CD4-positive, alpha-beta memory T cell (primary cell): ENCODE measurements around the gene CLNK. TPM values are rescaled to one million over a fixed set of nuclear protein-coding genes. Genes with fewer than 3 reads are reported as not detected.
A peak's percentile ranks its signal among the peaks of the same experiment; 100 is the strongest.

ENCODE experiments used
- CTCF ChIA-PET: fragments of 350-600 bp; sonication (Branson Sonifier 250); formaldehyde crosslinking; loops from one replicate; lab custom pipeline; 2021; ENCODE audit warnings: inconsistent platforms; ENCODE audit not compliant: partially characterized antibody; lab: Charles Lee
- POLR2A ChIA-PET: fragments of 350-600 bp; sonication (Branson Sonifier 250); formaldehyde crosslinking; loops from one replicate; lab custom pipeline; 2021; ENCODE audit not compliant: partially characterized antibody; lab: Charles Lee
- DNase-seq, 5 donors: peaks; one replicate each; pipeline versions ENCODE4 v3.0.0 to v3.0.0-alpha.2; 2020 to 2022; ENCODE audit warnings: mixed read lengths in 1 of 5
- H3K27ac ChIP-seq: one replicate; pipeline ENCODE4 v1.7.0; 2013; ENCODE audit warnings: low read depth, low read length
- H3K27me3 ChIP-seq: 2 replicates; pipeline ENCODE4 v1.7.0; 2013; ENCODE audit warnings: mild to moderate bottlenecking, low read length, moderate library complexity; ENCODE audit not compliant: insufficient read depth
- H3K36me3 ChIP-seq: 2 replicates; pipeline ENCODE4 v1.7.0; 2013; ENCODE audit warnings: mild to moderate bottlenecking, low read length, moderate library complexity; ENCODE audit not compliant: insufficient read depth
- H3K4me1 ChIP-seq: 2 replicates; pipeline ENCODE4 v1.7.0; 2013; ENCODE audit warnings: mild to moderate bottlenecking, low read length, moderate library complexity; ENCODE audit not compliant: insufficient read depth
- H3K4me3 ChIP-seq, 2 donors: one replicate each; pipeline ENCODE4 v1.7.0; 2013; ENCODE audit warnings: low read length in 2 of 2, mild to moderate bottlenecking in 1 of 2
- H3K9me3 ChIP-seq, 2 donors: one replicate each; pipeline ENCODE4 v1.7.0; 2013; ENCODE audit warnings: low read length in 2 of 2, control low read depth in 1 of 2; ENCODE audit not compliant: control insufficient read depth in 1 of 2
- H3K27ac Mint-ChIP-seq, 7 donors: one replicate each; pipeline ENCODE4 v1.8.0; 2020 to 2021; ENCODE audit warnings: mixed read lengths in 7 of 7, mild to moderate bottlenecking in 6 of 7, inconsistent platforms in 3 of 7, moderate library complexity in 3 of 7
- H3K27me3 Mint-ChIP-seq, 2 donors: one replicate each; pipeline ENCODE4 v1.8.0; 2020 to 2021; ENCODE audit warnings: mixed read lengths in 2 of 2
- H3K36me3 Mint-ChIP-seq, 2 donors: one replicate each; pipeline ENCODE4 v1.8.0; 2020 to 2021; ENCODE audit warnings: mixed read lengths in 2 of 2, inconsistent platforms in 1 of 2, mild to moderate bottlenecking in 1 of 2
- H3K4me1 Mint-ChIP-seq, 4 donors: one replicate each; pipeline ENCODE4 v1.8.0; 2020 to 2021; ENCODE audit warnings: mixed read lengths in 4 of 4, mild to moderate bottlenecking in 1 of 4
- H3K4me3 Mint-ChIP-seq, 8 donors: one replicate each; pipeline ENCODE4 v1.8.0; 2020 to 2021; ENCODE audit warnings: mixed read lengths in 8 of 8, mild to moderate bottlenecking in 7 of 8, moderate library complexity in 6 of 8, inconsistent platforms in 3 of 8
- H3K9me3 Mint-ChIP-seq, 8 donors: one replicate each; pipeline ENCODE4 v1.8.0; 2020 to 2021; ENCODE audit warnings: mixed read lengths in 8 of 8, mild to moderate bottlenecking in 5 of 8, inconsistent platforms in 3 of 8, moderate library complexity in 1 of 8
- intact Hi-C: fragments of 100-400 bp; cut with micrococcal nuclease; formaldehyde crosslinking; loops from one replicate; pipeline ENCODE4 v1.15.1; 2023
- polyA plus RNA-seq, 2 donors: library from polyadenylated mRNA; unstranded; fragments of 300-500 nt; fragmentation: Illumina TruSeq; gene quantifications; one replicate each; pipeline ENCODE4 v1.2.3, GENCODE V29; 2021
- total RNA-seq, 2 experiments: library from RNA; stranded (reverse); gene quantifications; one replicate each; pipeline ENCODE4 v1.2.3, GENCODE V29; 2021

CLNK gene
- total and polyA plus RNA-seq, 4 experiments from 2014 or later = 0.11 to 0.29 TPM; not detected in 2

GRCh38 chr4:10590896-10591295 is 93.7 kb downstream of the CLNK start:
- H3K9me3 Mint-ChIP-seq = no peaks in the 10 kb centered on the region
- H3K27me3 Mint-ChIP-seq = peaks cover 1 to 3% of the 10 kb centered on the region in 2 donors
- DNase-seq = no peak
- Histone ChIP-seq H3K4me1 (peaks cover 27% of the 10 kb centered on the region), H3K27ac (no peak overlapping the region), H3K36me3 (no peaks in the 10 kb centered on the region), H3K4me3 (no peak overlapping the region), H3K27me3 (no peaks in the 10 kb centered on the region), H3K9me3 (no peaks in the 10 kb centered on the region)
- peaks cover 7 to 21% (median 14%) of the 10 kb centered on the region in 4 donors for H3K4me1 Mint-ChIP-seq
- no peaks in the 10 kb centered on the region for H3K36me3 Mint-ChIP-seq
- H3K4me3 Mint-ChIP-seq = no peak overlapping the region
- POLR2A ChIA-PET = no interaction called here
- H3K27ac Mint-ChIP-seq = no peak overlapping the region
- CTCF ChIA-PET = no interaction called here
- intact Hi-C loops = no loop called here

GRCh38 chr4:10589799-10590198 is 94.8 kb downstream of the CLNK start:
- H3K27ac ChIP-seq = no peak overlapping the region
- Mint-ChIP-seq H3K9me3 (no peaks in the 10 kb centered on the region), H3K27me3 (peaks cover 0 to 3% of the 10 kb centered on the region in 2 donors), H3K27ac (peak overlapping the region in 1 of 7 donors; percentile 35), H3K4me3 (peak overlapping the region in 1 of 8 donors; percentile 6), H3K36me3 (no peaks in the 10 kb centered on the region), H3K4me1 (peaks cover 8 to 22% (median 14%) of the 10 kb centered on the region in 4 donors)
- peaks cover 27% of the 10 kb centered on the region for H3K4me1 ChIP-seq
- no peak overlapping the region for H3K4me3 ChIP-seq
- CTCF ChIA-PET = no interaction called here
- no peaks in the 10 kb centered on the region for H3K9me3 ChIP-seq
- POLR2A ChIA-PET = interaction anchor here (1.1 kb wide), 1 partner anchor 882 kb away, joined by 3 read pairs; no protein-coding TSS in a partner anchor
- intact Hi-C loops = loop anchor here (10.0 kb wide), 2 partner anchors 1035 to 1135 kb away; no protein-coding TSS in a partner anchor
- H3K36me3 ChIP-seq = no peaks in the 10 kb centered on the region
- no peaks in the 10 kb centered on the region for H3K27me3 ChIP-seq
- no peak for DNase-seq

- Histone ChIP-seq H3K4me3 (no peak overlapping the region), H3K4me1 (peaks cover 28% of the 10 kb centered on the region), H3K27ac (no peak overlapping the region), H3K36me3 (no peaks in the 10 kb centered on the region), H3K27me3 (no peaks in the 10 kb centered on the region), H3K9me3 (no peaks in the 10 kb centered on the region)
- intact Hi-C loops = loop anchor here (10.0 kb wide), 2 partner anchors 1035 to 1135 kb away; no protein-coding TSS in a partner anchor
- DNase-seq = no peak
- Mint-ChIP-seq H3K27ac (peak overlapping the region in 1 of 7 donors; percentile 35), H3K36me3 (no peaks in the 10 kb centered on the region), H3K9me3 (no peaks in the 10 kb centered on the region), H3K27me3 (peaks cover 0 to 3% of the 10 kb centered on the region in 2 donors), H3K4me3 (no peak overlapping the region), H3K4me1 (peaks cover 10 to 26% (median 16%) of the 10 kb centered on the region in 4 donors)
- ChIA-PET CTCF (interaction anchor here (1.6 kb wide), 1 partner anchor 10 kb away, joined by 3 read pairs; no protein-coding TSS in a partner anchor), POLR2A (interaction anchor here (1.1 kb wide), 1 partner anchor 882 kb away, joined by 3 read pairs; no protein-coding TSS in a partner anchor)
These were observed 95.2 kb downstream of the CLNK start for GRCh38 chr4:10589321-10589720.

GRCh38 chr4:10587697-10588096 is 96.9 kb downstream of the CLNK start:
- Mint-ChIP-seq H3K27me3 (peaks cover 0 to 7% of the 10 kb centered on the region in 2 donors), H3K4me3 (peak overlapping the region in 1 of 8 donors; percentile 10), H3K27ac (no peak overlapping the region), H3K9me3 (no peaks in the 10 kb centered on the region), H3K36me3 (no peaks in the 10 kb centered on the region), H3K4me1 (peaks cover 13 to 30% (median 19%) of the 10 kb centered on the region in 4 donors)
- Histone ChIP-seq H3K27ac (no peak overlapping the region), H3K27me3 (no peaks in the 10 kb centered on the region), H3K4me1 (peaks cover 33% of the 10 kb centered on the region), H3K9me3 (no peaks in the 10 kb centered on the region), H3K4me3 (no peak overlapping the region), H3K36me3 (no peaks in the 10 kb centered on the region)
- CTCF ChIA-PET = interaction anchor here (1.6 kb wide), 1 partner anchor 8 kb away, joined by 3 read pairs; no protein-coding TSS in a partner anchor
- peak in 1 of 5 donors; percentile 12 for DNase-seq
- POLR2A ChIA-PET = no interaction called here
- intact Hi-C loops = loop anchor here (10.0 kb wide), 2 partner anchors 1037 to 1137 kb away; no protein-coding TSS in a partner anchor

GRCh38 chr4:10587296-10587695 is 97.3 kb downstream of the CLNK start:
- peaks cover 0 to 6% of the 10 kb centered on the region in 2 donors for H3K27me3 Mint-ChIP-seq
- intact Hi-C loops = loop anchor here (10.0 kb wide), 2 partner anchors 1038 to 1138 kb away; no protein-coding TSS in a partner anchor
- peaks cover 13 to 30% (median 19%) of the 10 kb centered on the region in 4 donors for H3K4me1 Mint-ChIP-seq
- no peak overlapping the region for H3K27ac Mint-ChIP-seq
- no peak overlapping the region for H3K4me3 Mint-ChIP-seq
- Histone ChIP-seq H3K4me3 (no peak overlapping the region), H3K27ac (no peak overlapping the region), H3K4me1 (peaks cover 33% of the 10 kb centered on the region), H3K27me3 (no peaks in the 10 kb centered on the region), H3K36me3 (no peaks in the 10 kb centered on the region), H3K9me3 (no peaks in the 10 kb centered on the region)
- CTCF ChIA-PET = no interaction called here
- POLR2A ChIA-PET = no interaction called here
- DNase-seq = no peak
- H3K9me3 Mint-ChIP-seq = no peaks in the 10 kb centered on the region
- H3K36me3 Mint-ChIP-seq = no peaks in the 10 kb centered on the region

- Histone ChIP-seq H3K27ac (no peak overlapping the region), H3K4me1 (peaks cover 18% of the 10 kb centered on the region), H3K36me3 (no peaks in the 10 kb centered on the region), H3K27me3 (no peaks in the 10 kb centered on the region), H3K9me3 (no peaks in the 10 kb centered on the region), H3K4me3 (no peak overlapping the region)
- H3K36me3 Mint-ChIP-seq = no peaks in the 10 kb centered on the region
- H3K4me1 Mint-ChIP-seq = peaks cover 6 to 16% (median 11%) of the 10 kb centered on the region in 4 donors
- H3K27ac Mint-ChIP-seq = peak overlapping the region in 1 of 7 donors; percentile 15
- peak overlapping the region in 5 of 8 donors; percentile 1 to 23 (median 17) for H3K4me3 Mint-ChIP-seq
- CTCF ChIA-PET = interaction anchor here (1.0 kb wide), 1 partner anchor 14 kb away, joined by 3 read pairs; no protein-coding TSS in a partner anchor
- intact Hi-C loops = loop anchor here (10.0 kb wide), 2 partner anchors 1041 to 1141 kb away; no protein-coding TSS in a partner anchor
- H3K9me3 Mint-ChIP-seq = no peaks in the 10 kb centered on the region
- POLR2A ChIA-PET = no interaction called here
- DNase-seq = no peak
- peaks cover 0 to 9% of the 10 kb centered on the region in 2 donors for H3K27me3 Mint-ChIP-seq
These were observed 100.5 kb downstream of the CLNK start for GRCh38 chr4:10584042-10584441.

GRCh38 chr4:10582951-10583350 is 101.6 kb downstream of the CLNK start:
- Histone ChIP-seq H3K4me3 (no peak overlapping the region), H3K36me3 (no peaks in the 10 kb centered on the region), H3K9me3 (no peaks in the 10 kb centered on the region), H3K4me1 (peaks cover 11% of the 10 kb centered on the region), H3K27ac (no peak overlapping the region), H3K27me3 (no peaks in the 10 kb centered on the region)
- Mint-ChIP-seq H3K36me3 (no peaks in the 10 kb centered on the region), H3K9me3 (no peaks in the 10 kb centered on the region), H3K27me3 (peaks cover 0 to 9% of the 10 kb centered on the region in 2 donors), H3K27ac (no peak overlapping the region), H3K4me3 (no peak overlapping the region), H3K4me1 (peaks cover 6 to 15% (median 11%) of the 10 kb centered on the region in 4 donors)
- intact Hi-C loops = loop anchor here (1.0 to 10.0 kb wide), 3 partner anchors 841 to 1142 kb away; no protein-coding TSS in a partner anchor
- ChIA-PET CTCF (interaction anchor here (1.1 to 1.4 kb wide), 2 partner anchors 15 to 841 kb away, joined by 3 to 5 read pairs; no protein-coding TSS in a partner anchor), POLR2A (no interaction called here)
- DNase-seq = no peak
